HG03196 (cell line): ENCODE results near the gene ZNRF4.
"Not testable (repeated sequence)": the region's sequence is repeated elsewhere in the genome, so short reads cannot be mapped to it uniquely, and the experiment has no call there.

Experiments used
- ATAC-seq: cut with Tn5 transposase; IDR thresholded peaks from one replicate; pipeline ENCODE4 v1.9.1; 2021; ENCODE audit not compliant: unreplicated experiment

Gene ZNRF4

GRCh38 chr19:5455367-5456129 lies at the start of gene ZNRF4:
Gene ZNRF4, plus strand, starts transcription at chr19:5455417. Its CDS starts 75 bp downstream, at chr19:5455492.
- no peak for ATAC-seq

- ATAC-seq: not testable (repeated sequence)
These were observed 49.0 kb upstream of the ZNRF4 start for GRCh38 chr19:5406198-5406597.

- no peak for ATAC-seq
These were observed 48.4 kb upstream of the ZNRF4 start for GRCh38 chr19:5406816-5407215.

DNA sequence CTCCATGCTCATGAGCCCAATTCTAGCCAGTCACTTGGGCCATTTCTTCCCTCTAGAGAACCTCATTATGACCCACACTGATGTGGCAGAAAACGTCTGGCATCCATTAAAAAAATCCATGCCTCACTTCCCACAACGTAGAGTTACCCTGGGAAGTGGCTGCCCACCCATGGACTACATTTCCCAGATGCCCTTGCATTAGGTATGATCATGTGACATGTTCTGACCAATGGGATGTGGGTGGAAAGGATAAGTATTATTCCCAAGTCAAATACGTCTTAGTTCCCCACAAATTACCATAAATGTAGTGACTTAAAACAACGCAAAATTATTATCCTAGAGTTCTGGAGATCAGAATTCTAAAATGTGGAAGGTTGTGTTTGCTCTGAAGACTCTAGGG lies 47.9 kb upstream of the ZNRF4 start:
- no peak for ATAC-seq

- no peak for ATAC-seq
These were observed 37.5 kb upstream of the ZNRF4 start for GRCh38 chr19:5417495-5418436.

GRCh38 chr19:5418677-5419076 lies 36.5 kb upstream of the ZNRF4 start:
- ATAC-seq: no peak

GRCh38 chr19:5420953-5421352 lies 34.3 kb upstream of the ZNRF4 start:
- no peak for ATAC-seq

DNA sequence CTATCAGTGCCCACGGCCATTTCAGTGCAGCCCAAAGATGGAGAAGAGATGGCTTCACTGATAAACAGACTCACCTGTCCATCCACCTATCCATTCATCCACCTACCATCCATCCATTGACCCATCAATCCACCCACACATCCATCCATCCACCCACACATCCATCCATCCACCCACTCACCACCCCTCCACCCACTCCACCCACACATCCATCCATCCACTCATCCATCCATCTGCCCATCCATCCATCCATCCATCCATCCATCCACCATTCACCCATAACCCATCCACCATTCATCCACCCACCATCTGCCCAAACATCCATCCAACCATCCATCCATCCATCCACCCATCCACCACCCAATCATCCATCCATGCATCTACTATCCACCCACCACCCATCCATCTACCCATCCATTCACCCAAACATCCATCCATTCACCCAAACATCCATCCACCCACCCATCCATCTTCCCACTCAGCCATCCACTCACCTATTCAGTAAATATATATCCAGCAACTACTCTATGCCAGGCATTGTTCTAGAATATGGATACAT lies 31.6 kb upstream of the ZNRF4 start:
- ATAC-seq: no peak

GRCh38 chr19:5424192-5424973 lies 30.8 kb upstream of the ZNRF4 start:
- no peak for ATAC-seq

DNA sequence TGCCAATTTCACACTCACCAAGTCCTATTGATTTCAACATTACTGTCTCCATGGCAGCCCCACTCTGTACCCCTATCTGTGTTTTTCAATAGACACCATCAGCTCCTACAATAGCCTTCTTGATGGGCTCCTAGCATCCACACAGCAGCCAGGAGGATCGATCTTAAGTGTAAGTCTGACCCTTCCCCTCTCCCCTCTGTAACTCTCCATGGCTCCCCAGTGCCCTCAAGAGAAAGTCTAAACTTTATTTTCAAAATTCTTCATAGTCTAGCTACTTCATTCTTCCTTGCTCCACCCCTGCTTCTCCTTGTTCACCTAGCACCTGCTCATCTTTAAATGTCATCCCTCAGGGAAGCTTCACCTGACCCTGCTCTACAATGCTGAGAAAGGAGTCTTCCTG lies 30.0 kb upstream of the ZNRF4 start:
- no peak for ATAC-seq

GRCh38 chr19:5430237-5430636 lies 25.0 kb upstream of the ZNRF4 start:
- no peak for ATAC-seq

DNA sequence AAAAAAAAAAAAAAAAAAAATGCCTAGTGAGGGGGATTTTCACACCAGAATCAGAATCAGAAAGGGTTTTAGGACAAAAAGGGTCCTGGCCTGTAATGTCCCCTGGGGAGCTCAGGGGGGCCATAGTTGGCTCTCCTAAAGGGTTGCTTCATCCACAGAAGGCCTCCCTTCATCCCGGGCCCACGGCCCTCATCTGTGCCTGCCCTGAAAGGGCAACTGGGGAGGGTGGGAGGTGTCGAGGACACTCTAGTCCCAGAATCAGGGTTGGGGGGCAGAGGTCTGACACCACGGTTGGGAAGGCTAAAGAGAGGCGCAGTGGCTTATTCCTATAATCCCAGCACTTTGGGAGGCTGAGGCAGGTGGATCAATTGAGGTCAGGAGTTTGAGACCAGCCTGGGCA lies 22.5 kb upstream of the ZNRF4 start:
- no peak for ATAC-seq

- ATAC-seq: no peak
These were observed 20.8 kb upstream of the ZNRF4 start for GRCh38 chr19:5434351-5434917.

GRCh38 chr19:5434970-5435641 lies 20.1 kb upstream of the ZNRF4 start:
- no peak for ATAC-seq

DNA sequence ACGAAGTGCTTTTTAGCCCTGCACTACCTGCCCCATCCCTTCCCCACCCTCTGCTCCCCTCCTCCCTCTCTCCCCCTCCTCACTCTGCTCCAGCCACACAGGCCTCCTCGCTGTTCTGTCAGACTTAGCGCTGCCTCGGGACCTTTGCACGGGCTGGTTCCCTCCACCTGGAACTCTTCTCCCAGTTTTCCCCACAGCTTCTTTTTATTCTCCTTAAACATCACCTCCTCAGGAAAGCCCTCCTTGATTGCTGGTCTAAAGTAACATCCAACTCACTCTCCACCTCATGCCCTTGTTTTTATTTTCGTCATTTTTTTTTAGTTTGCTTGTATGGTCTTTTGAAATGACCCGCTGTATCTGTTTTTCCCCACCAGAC lies 19.6 kb upstream of the ZNRF4 start:
- no peak for ATAC-seq

- no peak for ATAC-seq
These were observed 18.9 kb upstream of the ZNRF4 start for GRCh38 chr19:5436106-5436947.

DNA sequence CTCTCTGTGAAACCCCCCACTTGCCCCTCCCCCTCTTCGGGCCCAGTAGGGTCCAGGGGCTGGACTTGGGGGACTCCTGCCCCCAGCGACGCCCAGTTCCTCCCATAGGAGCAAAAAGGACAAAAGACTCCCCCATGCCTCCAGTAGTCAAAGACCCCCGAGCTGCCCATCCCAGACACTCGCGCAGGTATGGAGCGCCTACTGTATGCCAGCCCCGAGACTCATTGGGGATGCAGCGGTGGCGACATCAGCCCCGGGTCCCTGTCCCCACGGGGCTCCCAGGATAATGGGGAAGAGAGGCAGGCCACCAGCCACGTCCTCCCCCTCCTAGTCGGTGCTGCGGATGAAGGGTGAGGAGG lies 18.3 kb upstream of the ZNRF4 start:
- ATAC-seq: no peak

DNA sequence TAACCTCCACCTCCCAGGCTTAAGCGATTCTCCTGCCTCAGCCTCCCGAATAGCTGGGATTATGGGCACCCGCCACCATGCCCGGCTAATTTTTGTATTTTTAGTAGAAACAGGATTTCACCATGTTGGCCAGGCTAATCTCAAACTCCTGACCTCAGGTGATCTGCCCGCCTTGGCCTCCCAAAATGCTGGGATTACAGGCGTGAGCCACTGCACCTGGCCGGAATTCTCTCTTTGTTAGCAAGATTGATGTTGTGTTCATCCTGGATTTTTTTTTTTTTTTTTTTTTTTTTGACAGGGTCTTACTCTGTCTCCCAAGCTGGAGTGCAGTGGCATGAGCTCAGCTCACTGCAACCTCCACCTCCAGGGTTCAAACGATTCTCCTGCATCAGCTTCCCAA lies 16.5 kb upstream of the ZNRF4 start:
- not testable (repeated sequence) for ATAC-seq

GRCh38 chr19:5439452-5439851 lies 15.8 kb upstream of the ZNRF4 start:
- ATAC-seq: no peak
